ENCODE measurements around the gene PPARG. TPM values are rescaled to one million over a fixed set of nuclear protein-coding genes. Genes with fewer than 3 reads are reported as not detected.

The PPARG gene
- total and polyA plus RNA-seq, 2 of the 13 experiments (the other 11 are each of a cell fraction or from before 2014, with no cell fraction given) = 13.9 to 58.3 TPM

GRCh38 chr3:12340506-12340905, 51.6 kb downstream of the PPARG start:
- no peak for DNase-seq (ENCODE audit: low spot score)
- Histone ChIP-seq H3K4me1 (ENCODE audit: insufficient read depth, low read length) (no peaks in the 10 kb centered on the region), H2AFZ (ENCODE audit: low read length) (no peak overlapping the region), H3K4me3 (replicated peaks in 1 of 3; ENCODE audit: insufficient read depth in 1 of 3, low read depth in 2 of 3, low read length in 3 of 3) (no peak overlapping the region), H3K27ac (ENCODE audit: extremely low read length, insufficient read depth, low read length) (no peak overlapping the region), H3K79me2 (ENCODE audit: insufficient read depth, low read length) (peaks cover 3% of the 10 kb centered on the region), H4K20me1 (ENCODE audit: insufficient read depth, low read length) (no peaks in the 10 kb centered on the region), H3K27me3 (ENCODE audit: control insufficient read depth in 1 of 2, insufficient read depth in 2 of 2, low read length in 2 of 2) (no peaks in the 10 kb centered on the region), H3K36me3 (replicated peaks in 1 of 2; ENCODE audit: control insufficient read depth in 1 of 2, insufficient read depth in 2 of 2, low read length in 2 of 2) (no peaks in the 10 kb centered on the region; a peak in 1 of 5 replicates), H3K9me3 (ENCODE audit: low read length) (no peaks in the 10 kb centered on the region), H3K9ac (ENCODE audit: insufficient read depth, low read depth, low read length) (no peak overlapping the region), H3K4me2 (ENCODE audit: low read depth, low read length) (no peak overlapping the region)
- no TSS peak for BruUV-seq (replicated peaks)
- ChIA-PET CTCF (ENCODE audit: low intra/inter-chr PET ratio, low total read pairs) (no interaction called here), POLR2A (no interaction called here)
- intact Hi-C loops (cut with micrococcal nuclease; ENCODE audit: unreplicated experiment) = no loop called here
- no peak for FAIRE-seq
- 95% methylated on average over 2 of the region's 2 CpGs for WGBS (ENCODE audit: low lambda C conversion rate)
- ATAC-seq = no peak
- in situ Hi-C loops (cut with HindIII; ENCODE audit: extremely low pct_ligation_motif_present, low pct_unique_long_range_greater_than_20kb) = no loop called here
- TF ChIP-seq KLF6 (CRISPR knock-in tag; IDR thresholded peaks at IDR 0.05) = no peak
- TF ChIP-seq KAT8 (CRISPR knock-in tag; IDR thresholded peaks at IDR 0.05) = no peak
- no peak for TF ChIP-seq ZNF879 (CRISPR knock-in tag; IDR thresholded peaks at IDR 0.05)
- TF ChIP-seq ZBTB7B (CRISPR knock-in tag; IDR thresholded peaks at IDR 0.05) = no peak
- TF ChIP-seq, protein P1, sequence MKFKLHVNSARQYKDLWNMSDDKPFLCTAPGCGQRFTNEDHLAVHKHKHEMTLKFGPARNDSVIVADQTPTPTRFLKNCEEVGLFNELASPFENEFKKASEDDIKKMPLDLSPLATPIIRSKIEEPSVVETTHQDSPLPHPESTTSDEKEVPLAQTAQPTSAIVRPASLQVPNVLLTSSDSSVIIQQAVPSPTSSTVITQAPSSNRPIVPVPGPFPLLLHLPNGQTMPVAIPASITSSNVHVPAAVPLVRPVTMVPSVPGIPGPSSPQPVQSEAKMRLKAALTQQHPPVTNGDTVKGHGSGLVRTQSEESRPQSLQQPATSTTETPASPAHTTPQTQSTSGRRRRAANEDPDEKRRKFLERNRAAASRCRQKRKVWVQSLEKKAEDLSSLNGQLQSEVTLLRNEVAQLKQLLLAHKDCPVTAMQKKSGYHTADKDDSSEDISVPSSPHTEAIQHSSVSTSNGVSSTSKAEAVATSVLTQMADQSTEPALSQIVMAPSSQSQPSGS (CRISPR knock-in tag; IDR thresholded peaks at IDR 0.05) = no peak
- TF ChIP-seq CREB3 (CRISPR knock-in tag; IDR thresholded peaks at IDR 0.05) = no peak
- no peak for TF ChIP-seq CBFB (CRISPR knock-in tag; IDR thresholded peaks at IDR 0.05)
- no peak for TF ChIP-seq ZNF367 (CRISPR knock-in tag; IDR thresholded peaks at IDR 0.05; ENCODE audit: borderline replicate concordance)
- no peak for TF ChIP-seq CCDC6 (CRISPR knock-in tag; IDR thresholded peaks at IDR 0.05)
- no peak for TF ChIP-seq FOXK2 (IDR thresholded peaks at IDR 0.05)
- TF ChIP-seq SP1 (IDR thresholded peaks at IDR 0.05) = no peak
- TF ChIP-seq SP1 (CRISPR knock-in tag; IDR thresholded peaks at IDR 0.05) = no peak
- TF ChIP-seq ZNF24 (IDR thresholded peaks at IDR 0.05) = no peak
- TF ChIP-seq SALL1 (CRISPR knock-in tag; IDR thresholded peaks at IDR 0.05) = no peak
- TF ChIP-seq MLX (CRISPR knock-in tag; IDR thresholded peaks at IDR 0.05) = no peak
- TF ChIP-seq ZNF33A (CRISPR knock-in tag; IDR thresholded peaks at IDR 0.05; ENCODE audit: borderline replicate concordance) = no peak

Measured in HepG2 (cell line).